GM19397 (cell line): ENCODE measurements around the gene LPAR5.
"Not testable (repeated sequence)": the region's sequence is repeated elsewhere in the genome, so short reads cannot be mapped to it uniquely, and the experiment has no call there.

Experiments
- ATAC-seq: cut with Tn5 transposase; IDR thresholded peaks from one replicate; pipeline ENCODE4 v1.9.1; 2021; ENCODE audit warnings: mild to moderate bottlenecking, moderate library complexity; ENCODE audit not compliant: unreplicated experiment

The LPAR5 gene

DNA sequence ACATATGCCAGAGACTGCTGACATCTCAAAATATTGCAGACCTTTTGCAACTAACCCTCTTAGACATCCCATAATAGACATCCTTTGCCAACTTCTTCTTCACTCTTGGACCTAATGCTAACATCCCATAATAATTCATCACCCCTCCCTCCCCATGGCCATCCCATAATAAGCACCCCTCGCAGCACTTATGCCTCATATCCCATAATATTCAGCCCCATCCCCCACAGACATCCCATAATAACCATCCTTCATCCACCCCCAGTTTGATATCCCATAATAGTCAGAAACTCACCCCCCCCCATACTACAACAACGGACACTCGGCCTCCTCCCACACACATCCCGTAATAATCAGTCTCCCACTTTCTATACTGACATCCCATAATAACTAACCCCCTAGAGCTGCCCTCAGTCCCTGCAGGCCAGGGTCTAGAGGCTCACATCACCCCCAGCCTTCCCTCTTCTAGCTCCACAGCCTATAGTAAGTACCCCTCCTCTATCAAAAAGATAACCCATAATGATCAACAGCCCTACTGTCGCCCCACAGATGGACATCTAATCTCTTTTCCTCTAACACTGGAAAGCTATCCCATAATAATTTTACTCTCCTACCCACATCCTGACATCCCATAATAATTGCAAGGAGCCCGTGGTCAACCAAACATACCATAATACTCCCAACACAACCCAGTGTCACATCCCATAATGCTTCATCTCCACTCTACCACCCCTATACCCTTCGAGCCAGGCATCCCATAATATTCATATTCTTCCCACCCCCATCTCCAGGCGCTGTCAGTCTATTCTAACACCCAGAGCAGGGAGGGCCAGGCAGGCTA is 27.8 kb downstream of the LPAR5 start:
- no peak for ATAC-seq

- no peak for ATAC-seq
Observed at GRCh38 chr12:6606331-6607131, 29.2 kb downstream of the LPAR5 start.

GRCh38 chr12:6605421-6606330 is 30.1 kb downstream of the LPAR5 start:
- no peak for ATAC-seq

GRCh38 chr12:6604259-6605029 is 31.3 kb downstream of the LPAR5 start:
- no peak for ATAC-seq

GRCh38 chr12:6603095-6603567 is 32.6 kb downstream of the LPAR5 start:
- no peak for ATAC-seq

GRCh38 chr12:6602526-6602925 is 33.2 kb downstream of the LPAR5 start:
- no peak for ATAC-seq

- ATAC-seq: not testable (repeated sequence)
Observed at GRCh38 chr12:6595673-6596072, 40.1 kb downstream of the LPAR5 start.

- ATAC-seq: no peak
Observed at GRCh38 chr12:6592087-6592486, 43.7 kb downstream of the LPAR5 start.

- ATAC-seq: not testable (repeated sequence)
Observed at GRCh38 chr12:6586569-6586968, 49.2 kb downstream of the LPAR5 start.

DNA sequence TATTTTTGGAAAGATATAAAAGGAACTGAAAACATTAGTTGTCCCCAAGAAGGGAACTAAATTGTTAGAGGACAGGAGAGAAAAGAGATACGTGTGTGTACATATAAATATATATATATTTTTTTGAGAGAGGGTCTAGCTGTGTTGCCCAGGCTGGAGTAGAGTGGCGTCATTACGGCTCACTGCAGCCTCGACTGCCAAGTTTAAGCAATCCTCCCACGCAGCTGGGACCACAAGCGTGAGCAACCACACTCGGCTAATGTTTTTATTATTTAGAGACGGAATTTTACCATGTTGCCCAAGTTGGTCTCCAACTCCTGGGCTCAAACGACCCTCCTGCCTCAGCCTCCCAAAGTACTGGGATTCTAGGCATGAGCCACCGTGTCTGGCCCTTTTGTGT is 51.5 kb downstream of the LPAR5 start:
- no peak for ATAC-seq

GRCh38 chr12:6582959-6583358 is 52.8 kb downstream of the LPAR5 start:
- ATAC-seq: no peak

GRCh38 chr12:6582196-6582595 is 53.6 kb downstream of the LPAR5 start:
- no peak for ATAC-seq

- ATAC-seq: no peak
Observed at GRCh38 chr12:6575648-6576047, 60.1 kb downstream of the LPAR5 start.

DNA sequence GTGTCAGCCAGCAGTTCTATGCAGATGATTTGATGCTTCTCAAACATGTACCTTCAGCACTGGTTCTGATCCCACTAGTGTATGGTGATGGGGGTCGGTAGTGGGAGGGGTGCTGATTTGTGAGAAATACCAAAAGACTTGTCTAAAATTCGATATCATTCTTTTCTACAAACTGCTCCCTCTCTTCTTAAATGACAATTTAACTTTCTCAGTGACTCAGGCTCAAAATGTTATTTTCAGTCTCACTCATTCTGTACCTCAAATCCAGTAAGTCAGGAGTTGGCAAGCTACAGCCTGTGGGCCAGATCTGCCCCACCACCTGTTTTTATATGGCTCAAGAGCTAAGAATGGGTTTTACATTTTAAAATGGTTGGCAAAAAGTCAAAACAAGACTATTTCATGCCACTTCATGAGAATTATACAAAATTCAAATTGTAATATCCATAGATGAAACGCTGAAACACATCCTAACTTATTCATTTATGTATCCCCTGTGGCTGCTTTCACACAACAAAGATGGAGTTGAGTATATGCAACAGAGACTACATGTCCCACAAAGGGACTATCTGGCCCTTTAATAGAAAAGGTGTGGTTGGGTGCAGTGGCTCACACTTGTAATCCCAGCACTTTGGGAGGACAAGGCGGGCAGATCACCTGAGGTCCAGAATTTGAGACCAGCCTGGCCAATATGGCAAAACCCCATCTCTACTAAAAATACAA is 61.0 kb downstream of the LPAR5 start:
- ATAC-seq: no peak

GRCh38 chr12:6573001-6573400 is 62.8 kb downstream of the LPAR5 start:
- ATAC-seq: no peak

DNA sequence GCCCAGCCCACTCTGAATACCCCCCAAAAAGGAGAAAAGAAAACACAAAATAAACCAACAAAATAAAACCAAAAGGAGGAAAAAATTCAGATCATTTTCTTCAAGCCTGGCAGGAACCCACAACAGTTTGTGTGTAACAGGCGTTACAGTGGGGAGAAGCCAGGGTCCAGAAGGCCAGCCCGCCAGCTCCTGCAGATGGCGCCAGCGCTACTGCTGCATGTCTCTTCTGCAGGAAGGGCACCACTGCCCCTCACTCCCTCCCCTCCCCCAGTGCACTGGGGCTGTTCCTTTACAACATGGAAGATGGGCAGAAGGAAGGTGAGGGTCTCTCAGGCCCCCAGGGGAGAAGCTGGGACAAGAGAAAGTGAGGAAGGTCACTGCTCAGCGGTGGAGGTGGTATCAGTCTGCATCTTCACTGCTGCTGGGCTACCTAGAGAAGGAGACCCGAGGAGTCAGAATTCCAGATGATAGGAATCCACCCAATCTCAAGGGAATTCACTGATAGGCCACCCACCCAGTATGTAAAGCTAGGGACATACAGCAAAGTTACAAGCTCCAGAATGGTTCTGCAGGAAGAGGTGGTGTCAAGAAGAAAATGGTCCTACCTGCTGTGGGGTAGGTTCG is 65.4 kb downstream of the LPAR5 start:
- no peak for ATAC-seq

DNA sequence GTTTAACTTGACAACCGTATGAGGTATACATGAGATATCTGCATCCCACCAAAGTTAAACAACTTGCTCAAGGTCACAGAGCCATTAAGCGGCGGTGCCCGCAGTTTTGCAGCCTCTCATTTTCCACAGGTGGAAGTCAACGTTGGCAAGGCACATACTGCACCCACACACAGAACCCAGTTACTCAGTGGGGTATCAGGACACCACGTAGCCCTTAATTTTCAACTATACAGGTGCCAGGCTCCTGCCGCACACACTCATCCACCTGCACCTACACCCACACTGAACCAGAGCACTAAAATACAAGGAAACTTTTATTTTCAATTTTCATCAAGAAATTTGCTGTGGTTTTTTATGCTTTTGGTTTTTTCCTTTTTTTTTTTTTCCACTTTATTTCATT is 66.0 kb downstream of the LPAR5 start:
- no peak for ATAC-seq

DNA sequence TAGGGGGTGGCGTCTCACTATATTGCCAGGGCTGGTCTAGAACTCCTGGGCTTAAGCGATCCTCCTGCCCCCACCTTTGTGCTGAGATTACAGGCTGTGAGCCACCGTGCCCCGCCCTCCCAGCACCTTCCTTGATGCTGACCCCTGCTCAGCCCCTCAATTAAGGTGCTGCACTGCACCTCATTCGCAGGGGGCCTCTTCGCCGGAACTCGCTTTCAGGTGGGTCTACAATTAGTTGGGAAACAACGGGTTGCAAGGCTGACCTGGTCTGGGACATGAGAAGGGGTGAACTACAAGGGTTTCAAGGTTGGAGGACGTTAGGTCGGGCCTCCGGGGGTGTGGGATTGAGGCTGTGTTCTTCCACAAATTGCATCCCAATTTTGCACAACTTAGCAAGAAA is 66.4 kb downstream of the LPAR5 start:
- ATAC-seq: no peak
